Fibroblast of lung (primary cell): ENCODE measurements around the gene PALLD. TPM values are rescaled to one million over a fixed set of nuclear protein-coding genes. Genes with fewer than 3 reads are reported as not detected.

ENCODE experiments used
- DNase-seq, 2 donors: peaks; one replicate each; pipeline versions ENCODE4 v3.0.0 to v3.0.0-alpha.2; 2010; ENCODE audit warnings: low read depth in 2 of 2
- H2AFZ ChIP-seq: 2 replicates; pipeline ENCODE4 v1.5.1; 2012; ENCODE audit warnings: low read length, control low read depth, inconsistent platforms
- H3K27ac ChIP-seq: 2 replicates; pipeline ENCODE4 v1.5.1; 2011; ENCODE audit warnings: low read length, control low read depth; ENCODE audit not compliant: insufficient read depth
- H3K27me3 ChIP-seq: 2 replicates; pipeline ENCODE4 v1.5.1; 2011; ENCODE audit warnings: mild to moderate bottlenecking, low read length; ENCODE audit not compliant: control insufficient read depth, insufficient read depth
- H3K36me3 ChIP-seq: 2 replicates; pipeline ENCODE4 v1.5.1; 2011; ENCODE audit warnings: low read length; ENCODE audit not compliant: control insufficient read depth, insufficient read depth
- H3K4me1 ChIP-seq: 2 replicates; pipeline ENCODE4 v1.5.1; 2011; ENCODE audit warnings: low read length; ENCODE audit not compliant: control insufficient read depth, insufficient read depth; ENCODE audit errors: extremely low read depth
- H3K4me2 ChIP-seq: 2 replicates; pipeline ENCODE4 v1.5.1; 2011; ENCODE audit warnings: low read length, control low read depth; ENCODE audit not compliant: insufficient read depth; ENCODE audit errors: extremely low read depth
- H3K4me3 ChIP-seq, 4 experiments: fragments of 200-600 bp in 1 of 4; sonication (generic) in 1 of 4; replicated peaks in 1 of 4; 2 replicates each; pipeline ENCODE4 v1.5.1; 2011 to 2016; ENCODE audit warnings: low read length in 4 of 4, low read depth in 3 of 4, mild to moderate bottlenecking in 3 of 4, control low read depth in 2 of 4, inconsistent platforms in 1 of 4, mixed read lengths in 1 of 4; ENCODE audit not compliant: insufficient read depth in 1 of 4; ENCODE audit errors: control extremely low read depth in 1 of 4
- H3K79me2 ChIP-seq: 2 replicates; pipeline ENCODE4 v1.5.1; 2012; ENCODE audit warnings: mild to moderate bottlenecking, low read length, inconsistent platforms; ENCODE audit not compliant: control insufficient read depth, insufficient read depth
- H3K9ac ChIP-seq: 2 replicates; pipeline ENCODE4 v1.5.1; 2011; ENCODE audit warnings: mild to moderate bottlenecking, low read length, control low read depth; ENCODE audit not compliant: insufficient read depth
- H3K9me3 ChIP-seq: 2 replicates; pipeline ENCODE4 v1.5.1; 2012; ENCODE audit warnings: low read depth, low read length; ENCODE audit not compliant: control insufficient read depth, insufficient read depth
- H4K20me1 ChIP-seq: 2 replicates; pipeline ENCODE4 v1.5.1; 2011; ENCODE audit warnings: low read length; ENCODE audit not compliant: control insufficient read depth, insufficient read depth; ENCODE audit errors: extremely low read depth
- CTCF ChIP-seq, 2 donors: IDR thresholded peaks in 1 of 2; conservative IDR thresholded peaks in 1 of 2; 1 replicate in 1 of 2; 2 replicates in 1 of 2; pipeline ENCODE4 v1.5.1; 2011 to 2012; ENCODE audit warnings: low read length in 2 of 2, control low read depth in 1 of 2, inconsistent platforms in 1 of 2, low read depth in 1 of 2, mild to moderate bottlenecking in 1 of 2
- EZH2 ChIP-seq: IDR thresholded peaks from 2 replicates; pipeline ENCODE4 v1.5.1; 2012; ENCODE audit warnings: low read length, control low read depth, mild to moderate bottlenecking; ENCODE audit errors: missing control alignments
- polyA plus RNA-seq, 2 donors: library from polyadenylated mRNA; depleted of rRNA in 1 of 2; stranded (reverse) in 1 of 2; unstranded in 1 of 2; fragments of >200 nt; gene quantifications; 2 replicates each; pipeline ENCODE4 v1.2.1, GENCODE V29; 2011 to 2012; ENCODE audit warnings: missing spikeins in 1 of 2
- total RNA-seq: library from RNA; depleted of rRNA; stranded (reverse); fragments of >200 nt; gene quantifications from 2 replicates; pipeline ENCODE4 v1.2.1, GENCODE V29; 2014

PALLD gene
- total and polyA plus RNA-seq, 2 donors (not counting 1 experiment from before 2014, with no cell fraction given) = 200 to 205 TPM

GRCh38 chr4:168917138-168917779, 420.4 kb downstream of the PALLD start:
- peak; percentile 12 to 51 for TF ChIP-seq CTCF (conservative IDR thresholded peaks at IDR 0.05 in 1 of 2, IDR thresholded peaks at IDR 0.05 in 1 of 2; ENCODE audit: low read depth in 1 of 2, low read length in 2 of 2)
- TF ChIP-seq EZH2 = no peak
- Histone ChIP-seq H3K27ac (no peak overlapping the region), H3K79me2 (no peaks in the 10 kb centered on the region), H4K20me1 (no peaks in the 10 kb centered on the region), H3K36me3 (peaks cover 14% of the 10 kb centered on the region), H2AFZ (no peak overlapping the region), H3K4me3 (no peak overlapping the region), H3K27me3 (no peaks in the 10 kb centered on the region), H3K4me1 (no peaks in the 10 kb centered on the region), H3K4me2 (no peak overlapping the region), H3K9ac (no peak overlapping the region), H3K9me3 (no peaks in the 10 kb centered on the region)
- peak; percentile 29 to 77 for DNase-seq

DNA sequence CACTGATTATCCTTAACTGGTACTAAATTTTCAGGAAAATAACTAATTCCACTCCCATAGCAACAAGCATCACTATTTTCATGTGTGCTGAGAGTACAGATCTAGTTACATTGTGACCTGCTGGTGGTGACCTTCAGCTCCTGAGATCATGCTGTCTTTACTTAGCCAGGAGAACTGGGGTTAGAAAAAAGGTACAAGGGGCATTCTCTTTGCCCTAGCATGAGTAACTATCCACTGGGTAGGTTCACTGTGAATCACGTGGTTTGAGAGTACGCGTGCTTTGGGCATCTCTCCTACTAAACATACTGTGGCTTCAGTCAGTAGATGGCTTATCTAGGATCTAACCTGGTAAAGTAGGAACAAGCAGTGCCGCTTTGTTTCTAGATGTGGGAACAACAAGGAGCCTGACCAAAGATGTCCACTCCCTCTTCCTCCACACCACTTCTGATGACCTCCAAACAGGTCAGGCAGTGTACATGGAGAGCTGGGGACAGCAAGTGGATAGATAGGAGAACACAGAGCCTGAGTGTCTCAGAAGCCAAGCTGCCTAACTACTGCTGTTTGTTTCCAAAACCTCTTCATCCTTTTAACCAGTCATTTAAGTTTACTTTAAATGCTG, 423.0 kb downstream of the PALLD start:
- TF ChIP-seq CTCF (conservative IDR thresholded peaks at IDR 0.05 in 1 of 2, IDR thresholded peaks at IDR 0.05 in 1 of 2; ENCODE audit: low read depth in 1 of 2, low read length in 2 of 2) (no peak), EZH2 (no peak)
- Histone ChIP-seq H4K20me1 (no peaks in the 10 kb centered on the region), H3K9me3 (no peaks in the 10 kb centered on the region), H2AFZ (no peak overlapping the region), H3K4me2 (no peak overlapping the region), H3K4me3 (no peak overlapping the region), H3K27me3 (no peaks in the 10 kb centered on the region), H3K27ac (no peak overlapping the region), H3K4me1 (no peaks in the 10 kb centered on the region), H3K79me2 (no peaks in the 10 kb centered on the region), H3K9ac (no peak overlapping the region), H3K36me3 (peaks cover 13% of the 10 kb centered on the region)
- DNase-seq = no peak

DNA sequence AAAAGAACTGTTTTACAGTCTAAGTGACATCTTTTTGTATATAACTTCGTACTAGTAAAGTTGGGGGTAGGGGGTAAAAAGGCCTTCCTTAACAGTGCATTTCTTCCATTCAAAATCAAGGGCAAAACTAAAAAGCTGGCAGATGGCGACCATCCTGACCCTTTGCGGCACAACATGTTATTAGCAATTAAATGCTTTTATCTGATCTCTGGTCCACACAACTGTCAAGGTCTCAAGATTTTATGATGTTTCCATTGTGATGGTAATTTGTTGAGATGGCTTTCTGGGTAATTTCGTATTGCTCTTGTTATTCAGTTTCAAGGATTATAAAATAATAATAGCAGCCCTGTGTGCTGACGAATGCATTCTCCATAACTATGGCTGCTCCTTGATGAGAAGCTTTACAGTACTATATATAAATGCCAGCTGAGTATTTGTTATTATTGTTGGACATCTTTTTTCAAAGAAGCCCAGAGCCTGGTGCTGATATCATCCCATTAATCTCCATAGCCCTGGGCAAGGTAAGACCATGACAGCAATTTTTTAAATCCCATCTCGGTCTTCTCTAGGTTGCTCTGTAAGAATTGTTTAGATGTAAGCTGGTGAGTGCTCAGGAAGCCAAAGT, 423.7 kb downstream of the PALLD start:
- no peak for TF ChIP-seq EZH2
- no peak for DNase-seq
- Histone ChIP-seq H3K9me3 (no peaks in the 10 kb centered on the region), H3K79me2 (no peaks in the 10 kb centered on the region), H3K9ac (no peak overlapping the region), H3K4me3 (no peak overlapping the region), H3K27ac (no peak overlapping the region), H3K4me1 (no peaks in the 10 kb centered on the region), H4K20me1 (no peaks in the 10 kb centered on the region), H3K4me2 (no peak overlapping the region), H3K36me3 (peaks cover 15% of the 10 kb centered on the region), H3K27me3 (no peaks in the 10 kb centered on the region), H2AFZ (no peak overlapping the region)
